HepG2 (cell line): ENCODE measurements around the gene NFS1. TPM values are rescaled to one million over a fixed set of nuclear protein-coding genes. Genes with fewer than 3 reads are reported as not detected.

Source experiments
- BCL6 ChIP-seq: IDR thresholded peaks from 2 replicates; pipeline ENCODE4 v1.6.1; 2016; ENCODE audit warnings: missing genetic modification reagents, missing compliant biosample characterization
- ETV5 ChIP-seq: IDR thresholded peaks from 2 replicates; pipeline ENCODE4 v1.6.1; 2018; ENCODE audit warnings: missing biosample characterization, missing genetic modification reagents, inconsistent platforms, borderline replicate concordance
- HNRNPH1 ChIP-seq: fragments of 200-400 bp; formaldehyde crosslinking; optimal IDR thresholded peaks from 2 replicates; pipeline ENCODE3; 2017; ENCODE audit warnings: mild to moderate bottlenecking, low read depth, low read length
- HOXD1 ChIP-seq: sonication (generic); formaldehyde crosslinking; IDR thresholded peaks from 2 replicates; pipeline ENCODE4 v1.5.0; 2020; ENCODE audit warnings: missing genetic modification reagents
- KLF13 ChIP-seq: sonication (generic); formaldehyde crosslinking; IDR thresholded peaks from 2 replicates; pipeline ENCODE4 v1.4.0; 2020; ENCODE audit warnings: mild to moderate bottlenecking, missing genetic modification reagents
- NR2F2 ChIP-seq: IDR thresholded peaks from 2 replicates; pipeline ENCODE4 v1.6.1; 2012; ENCODE audit warnings: low read depth, inconsistent platforms, borderline replicate concordance
- PAX8 ChIP-seq: sonication (generic); formaldehyde crosslinking; IDR thresholded peaks from 2 replicates; pipeline ENCODE4 v1.8.0; 2022; ENCODE audit warnings: mild to moderate bottlenecking, missing genetic modification reagents, borderline replicate concordance
- PHF5A ChIP-seq: IDR thresholded peaks from one replicate; pipeline ENCODE4 v1.6.1; 2018; ENCODE audit warnings: low read depth, missing genetic modification reagents; ENCODE audit not compliant: unreplicated experiment
- SP5 ChIP-seq: IDR thresholded peaks from 2 replicates; pipeline ENCODE4 v1.6.1; 2016; ENCODE audit warnings: low read depth, borderline replicate concordance
- TAF15 ChIP-seq: fragments of 200-400 bp; formaldehyde crosslinking; IDR thresholded peaks from one replicate; pipeline ENCODE4 v1.6.1; 2018; ENCODE audit warnings: mild to moderate bottlenecking, low read depth, low read length; ENCODE audit not compliant: poor library complexity, severe bottlenecking
- TARDBP ChIP-seq: sonication (generic); formaldehyde crosslinking; IDR thresholded peaks from 2 replicates; pipeline ENCODE4 v1.8.0; 2022; ENCODE audit warnings: mild to moderate bottlenecking, missing genetic modification reagents
- TBX2 ChIP-seq: sonication (generic); formaldehyde crosslinking; IDR thresholded peaks from 2 replicates; pipeline ENCODE4 v1.5.0; 2020; ENCODE audit warnings: missing genetic modification reagents, mild to moderate bottlenecking, borderline replicate concordance
- ZNF234 ChIP-seq: sonication (generic); formaldehyde crosslinking; conservative IDR thresholded peaks from 2 replicates; pipeline ENCODE4 v1.5.1; 2020; ENCODE audit warnings: mild to moderate bottlenecking, missing genetic modification reagents
- ZNF274 ChIP-seq: sonication (generic); formaldehyde crosslinking; IDR thresholded peaks from 2 replicates; pipeline ENCODE4 v1.5.1; 2020; ENCODE audit warnings: mild to moderate bottlenecking, missing genetic modification reagents
- ZNF451 ChIP-seq: sonication (generic); formaldehyde crosslinking; IDR thresholded peaks from 2 replicates; pipeline ENCODE4 v1.5.0; 2020; ENCODE audit warnings: mild to moderate bottlenecking, missing genetic modification reagents
- polyA plus RNA-seq, 8 experiments: library from polyadenylated mRNA; depleted of rRNA in 3 of 8; stranded (reverse) in 7 of 8; unstranded in 1 of 8; fragments of >200 nt; fragmentation: Illumina TruSeq in 4 of 8; extraction: Trizol in 4 of 8; gene quantifications; 2 replicates each; pipeline versions ENCODE4 v1.2.1 to v1.2.3, GENCODE V29; 2011 to 2016; ENCODE audit warnings: low read depth in 4 of 8, missing spikeins in 1 of 8, mixed read lengths in 1 of 8; ENCODE audit not compliant: insufficient read depth in 1 of 8
- total RNA-seq, 5 experiments: library from RNA; depleted of rRNA; stranded (reverse); fragments of >200 nt; fragmentation: Illumina TruSeq; extraction: Trizol; gene quantifications; 2 replicates each; pipeline ENCODE4 v1.2.3, GENCODE V29; 2016; ENCODE audit warnings: low read depth in 1 of 5
- TF ChIP-seq, protein P1 (sequence below): sonication (generic); formaldehyde crosslinking; IDR thresholded peaks from 2 replicates; pipeline ENCODE4 v1.4.0; 2020; ENCODE audit warnings: missing genetic modification reagents, borderline replicate concordance
- TF ChIP-seq, protein P2 (sequence below): sonication (generic); formaldehyde crosslinking; conservative IDR thresholded peaks from 2 replicates; pipeline ENCODE4 v1.8.0; 2022; ENCODE audit warnings: missing genetic modification reagents
- TF ChIP-seq, protein P3 (sequence below): sonication (generic); formaldehyde crosslinking; IDR thresholded peaks from 2 replicates; pipeline ENCODE4 v1.9.0; 2022; ENCODE audit warnings: missing genetic modification reagents, mild to moderate bottlenecking, borderline replicate concordance
- TF ChIP-seq, protein P4 (sequence below): IDR thresholded peaks from 2 replicates; pipeline ENCODE4 v1.6.1; 2016; ENCODE audit warnings: low read depth, borderline replicate concordance
- TF ChIP-seq, protein P5 (sequence below): sonication (generic); formaldehyde crosslinking; IDR thresholded peaks from 2 replicates; pipeline ENCODE4 v1.4.0; 2020; ENCODE audit warnings: missing genetic modification reagents

Gene NFS1
- total and polyA plus RNA-seq, 2 of the 13 experiments (the other 11 are each of a cell fraction or from before 2014, with no cell fraction given), result 65.9 to 88.1 TPM

DNA sequence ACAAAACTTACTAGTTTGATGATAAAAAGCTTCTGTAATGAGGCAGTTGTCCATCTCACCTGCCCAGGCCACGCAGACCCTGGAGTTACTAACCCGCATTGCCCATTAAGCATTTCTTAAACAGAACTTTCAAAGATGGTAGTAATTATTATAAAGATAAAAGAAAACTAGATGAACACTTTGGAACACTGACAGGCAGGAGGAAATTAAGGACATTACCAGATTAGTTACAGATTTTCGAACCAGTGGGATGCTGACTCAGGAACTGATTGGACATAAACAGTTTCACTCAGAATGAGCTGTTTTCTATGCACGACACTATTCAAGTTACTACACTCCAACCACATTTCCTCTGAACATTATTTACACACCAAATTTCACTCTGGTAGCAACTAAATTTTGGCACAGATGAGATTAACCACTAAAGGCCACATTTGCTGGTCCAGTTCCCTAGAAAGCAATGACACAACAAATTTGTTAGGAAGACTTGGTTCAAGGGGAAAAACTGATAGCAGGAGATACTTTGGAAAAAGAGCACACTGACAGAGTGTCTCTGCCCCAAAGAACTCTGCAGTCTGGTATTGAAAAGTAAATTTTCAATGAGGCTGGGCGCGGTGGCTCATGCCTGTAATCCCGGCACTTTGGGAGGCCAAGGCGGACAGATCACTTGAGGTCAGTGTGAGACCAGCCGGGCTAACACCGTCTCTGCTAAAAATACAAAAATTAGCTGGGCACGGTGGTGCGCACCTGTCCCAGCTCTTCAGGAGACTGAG lies 3.1 kb upstream of the NFS1 start (continued):
- TF ChIP-seq, protein P1, sequence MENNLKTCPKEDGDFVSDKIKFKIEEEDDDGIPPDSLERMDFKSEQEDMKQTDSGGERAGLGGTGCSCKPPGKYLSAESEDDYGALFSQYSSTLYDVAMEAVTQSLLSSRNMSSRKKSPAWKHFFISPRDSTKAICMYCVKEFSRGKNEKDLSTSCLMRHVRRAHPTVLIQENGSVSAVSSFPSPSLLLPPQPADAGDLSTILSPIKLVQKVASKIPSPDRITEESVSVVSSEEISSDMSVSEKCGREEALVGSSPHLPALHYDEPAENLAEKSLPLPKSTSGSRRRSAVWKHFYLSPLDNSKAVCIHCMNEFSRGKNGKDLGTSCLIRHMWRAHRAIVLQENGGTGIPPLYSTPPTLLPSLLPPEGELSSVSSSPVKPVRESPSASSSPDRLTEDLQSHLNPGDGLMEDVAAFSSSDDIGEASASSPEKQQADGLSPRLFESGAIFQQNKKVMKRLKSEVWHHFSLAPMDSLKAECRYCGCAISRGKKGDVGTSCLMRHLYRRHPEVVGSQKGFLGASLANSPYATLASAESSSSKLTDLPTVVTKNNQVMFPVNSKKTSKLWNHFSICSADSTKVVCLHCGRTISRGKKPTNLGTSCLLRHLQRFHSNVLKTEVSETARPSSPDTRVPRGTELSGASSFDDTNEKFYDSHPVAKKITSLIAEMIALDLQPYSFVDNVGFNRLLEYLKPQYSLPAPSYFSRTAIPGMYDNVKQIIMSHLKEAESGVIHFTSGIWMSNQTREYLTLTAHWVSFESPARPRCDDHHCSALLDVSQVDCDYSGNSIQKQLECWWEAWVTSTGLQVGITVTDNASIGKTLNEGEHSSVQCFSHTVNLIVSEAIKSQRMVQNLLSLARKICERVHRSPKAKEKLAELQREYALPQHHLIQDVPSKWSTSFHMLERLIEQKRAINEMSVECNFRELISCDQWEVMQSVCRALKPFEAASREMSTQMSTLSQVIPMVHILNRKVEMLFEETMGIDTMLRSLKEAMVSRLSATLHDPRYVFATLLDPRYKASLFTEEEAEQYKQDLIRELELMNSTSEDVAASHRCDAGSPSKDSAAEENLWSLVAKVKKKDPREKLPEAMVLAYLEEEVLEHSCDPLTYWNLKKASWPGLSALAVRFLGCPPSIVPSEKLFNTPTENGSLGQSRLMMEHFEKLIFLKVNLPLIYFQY (CRISPR knock-in tag), result no peak
- TF ChIP-seq PAX8 (CRISPR knock-in tag) (no peak), ZNF234 (CRISPR knock-in tag) (no peak), HOXD1 (no peak), ETV5 (CRISPR knock-in tag) (no peak), KLF13 (CRISPR knock-in tag) (no peak), SP5 (CRISPR knock-in tag) (no peak), TAF15 (no peak), NR2F2 (no peak), PHF5A (peak; percentile 29), TBX2 (no peak), ZNF274 (CRISPR knock-in tag) (no peak), HNRNPH1 (no peak), ZNF451 (CRISPR knock-in tag) (no peak), BCL6 (peak; percentile 45; the same call in 1 of the 2 replicates), TARDBP (CRISPR knock-in tag) (no peak)
- TF ChIP-seq, protein P2, sequence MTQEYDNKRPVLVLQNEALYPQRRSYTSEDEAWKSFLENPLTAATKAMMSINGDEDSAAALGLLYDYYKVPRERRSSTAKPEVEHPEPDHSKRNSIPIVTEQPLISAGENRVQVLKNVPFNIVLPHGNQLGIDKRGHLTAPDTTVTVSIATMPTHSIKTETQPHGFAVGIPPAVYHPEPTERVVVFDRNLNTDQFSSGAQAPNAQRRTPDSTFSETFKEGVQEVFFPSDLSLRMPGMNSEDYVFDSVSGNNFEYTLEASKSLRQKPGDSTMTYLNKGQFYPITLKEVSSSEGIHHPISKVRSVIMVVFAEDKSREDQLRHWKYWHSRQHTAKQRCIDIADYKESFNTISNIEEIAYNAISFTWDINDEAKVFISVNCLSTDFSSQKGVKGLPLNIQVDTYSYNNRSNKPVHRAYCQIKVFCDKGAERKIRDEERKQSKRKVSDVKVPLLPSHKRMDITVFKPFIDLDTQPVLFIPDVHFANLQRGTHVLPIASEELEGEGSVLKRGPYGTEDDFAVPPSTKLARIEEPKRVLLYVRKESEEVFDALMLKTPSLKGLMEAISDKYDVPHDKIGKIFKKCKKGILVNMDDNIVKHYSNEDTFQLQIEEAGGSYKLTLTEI (CRISPR knock-in tag), result no peak
- TF ChIP-seq, protein P3, sequence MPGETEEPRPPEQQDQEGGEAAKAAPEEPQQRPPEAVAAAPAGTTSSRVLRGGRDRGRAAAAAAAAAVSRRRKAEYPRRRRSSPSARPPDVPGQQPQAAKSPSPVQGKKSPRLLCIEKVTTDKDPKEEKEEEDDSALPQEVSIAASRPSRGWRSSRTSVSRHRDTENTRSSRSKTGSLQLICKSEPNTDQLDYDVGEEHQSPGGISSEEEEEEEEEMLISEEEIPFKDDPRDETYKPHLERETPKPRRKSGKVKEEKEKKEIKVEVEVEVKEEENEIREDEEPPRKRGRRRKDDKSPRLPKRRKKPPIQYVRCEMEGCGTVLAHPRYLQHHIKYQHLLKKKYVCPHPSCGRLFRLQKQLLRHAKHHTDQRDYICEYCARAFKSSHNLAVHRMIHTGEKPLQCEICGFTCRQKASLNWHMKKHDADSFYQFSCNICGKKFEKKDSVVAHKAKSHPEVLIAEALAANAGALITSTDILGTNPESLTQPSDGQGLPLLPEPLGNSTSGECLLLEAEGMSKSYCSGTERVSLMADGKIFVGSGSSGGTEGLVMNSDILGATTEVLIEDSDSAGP (CRISPR knock-in tag), result no peak; the same call in 1 of the 2 replicates
- TF ChIP-seq, protein P4, sequence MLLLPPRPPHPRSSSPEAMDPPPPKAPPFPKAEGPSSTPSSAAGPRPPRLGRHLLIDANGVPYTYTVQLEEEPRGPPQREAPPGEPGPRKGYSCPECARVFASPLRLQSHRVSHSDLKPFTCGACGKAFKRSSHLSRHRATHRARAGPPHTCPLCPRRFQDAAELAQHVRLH (CRISPR knock-in tag), result 0 out of 2 replicates have a peak, but pooled peaks have one; percentile 30
- TF ChIP-seq, protein P5, sequence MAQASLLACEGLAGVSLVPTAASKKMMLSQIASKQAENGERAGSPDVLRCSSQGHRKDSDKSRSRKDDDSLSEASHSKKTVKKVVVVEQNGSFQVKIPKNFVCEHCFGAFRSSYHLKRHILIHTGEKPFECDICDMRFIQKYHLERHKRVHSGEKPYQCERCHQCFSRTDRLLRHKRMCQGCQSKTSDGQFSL (CRISPR knock-in tag), result no peak
